Gastrocnemius medialis (tissue), 4 donors: ENCODE results near the gene DOCK11. TPM values are rescaled to one million over a fixed set of nuclear protein-coding genes. Genes with fewer than 3 reads are reported as not detected.
A peak's percentile ranks its signal among the peaks of the same experiment; 100 is the strongest.

ENCODE experiments used
- ATAC-seq, 2 donors: fragments of 150-250 bp; one replicate each; pipeline ENCODE4 v1.9.1; 2016
- DNase-seq, 2 donors: peaks; one replicate each; pipeline ENCODE4 v3.0.0-alpha.2; 2019
- H3K27ac ChIP-seq, 4 donors: fragments of 200-600 bp; sonication (generic); 1 replicate in 1 of 4; 2 replicates in 3 of 4; pipeline ENCODE4 v1.5.1; 2016 to 2018; ENCODE audit warnings: mild to moderate bottlenecking in 2 of 4, moderate library complexity in 1 of 4
- H3K27me3 ChIP-seq, 3 donors: fragments of 200-600 bp; sonication (generic) in 2 of 3; 1 replicate in 1 of 3; 2 replicates in 2 of 3; pipeline versions ENCODE4 v1.5.1 to v1.6.0; 2016 to 2019; ENCODE audit warnings: mild to moderate bottlenecking in 1 of 3, moderate library complexity in 1 of 3
- H3K36me3 ChIP-seq, 2 donors: fragments of 200-600 bp; sonication (generic) in 1 of 2; one replicate each; pipeline ENCODE4 v1.5.1; 2017 to 2018
- H3K4me1 ChIP-seq, 2 donors: fragments of 200-600 bp; sonication (generic) in 1 of 2; one replicate each; pipeline ENCODE4 v1.5.1; 2016 to 2017; ENCODE audit warnings: mild to moderate bottlenecking in 2 of 2
- H3K4me3 ChIP-seq, 4 donors: fragments of 200-600 bp; sonication (generic) in 3 of 4; 1 replicate in 1 of 4; 2 replicates in 3 of 4; pipeline ENCODE4 v1.5.1; 2016 to 2019; ENCODE audit warnings: mild to moderate bottlenecking in 2 of 4
- H3K9me3 ChIP-seq, 3 donors: fragments of 200-600 bp; sonication (generic) in 2 of 3; 1 replicate in 1 of 3; 2 replicates in 2 of 3; pipeline ENCODE4 v1.5.1; 2016 to 2019
- POLR2A ChIP-seq, 2 donors: fragments of 450-650 bp; IDR thresholded peaks; one replicate each; pipeline ENCODE4 v1.6.1; 2017; ENCODE audit warnings: antibody characterized with exemption in 2 of 2, mild to moderate bottlenecking in 2 of 2, moderate library complexity in 2 of 2
- in situ Hi-C, 4 donors: fragments of 200-750 bp; cut with MboI; loops; one replicate each; pipeline versions ENCODE4 v1.15.0 to v1.8.0; 2017; ENCODE audit warnings: low sequenced_read_pairs in 4 of 4
- intact Hi-C: fragments of 100-400 bp; cut with DNase I; formaldehyde crosslinking; loops from one replicate; pipeline ENCODE4 v1.15.1; 2023; ENCODE audit warnings: low total_unique reads
- total RNA-seq, 4 donors: library from RNA; depleted of rRNA; stranded (reverse); fragments of >200 nt; gene quantifications; one replicate each; pipeline versions ENCODE4 v1.1.0 to v1.2.3, GENCODE V29; 2016
- TF ChIP-seq, protein P1 (sequence below), 5 experiments: fragments of 450-650 bp in 3 of 5; fragments of 200-600 bp in 2 of 5; sonication (generic) in 2 of 5; IDR thresholded peaks in 4 of 5; conservative IDR thresholded peaks in 1 of 5; 1 replicate in 4 of 5; 2 replicates in 1 of 5; pipeline ENCODE4 v1.5.1; 2016 to 2019; ENCODE audit warnings: antibody characterized with exemption in 5 of 5, mild to moderate bottlenecking in 3 of 5, moderate library complexity in 3 of 5

Gene DOCK11
- total RNA-seq, 4 donors from 2014 or later = 2.3 to 5.7 (median 3.2) TPM

- Histone ChIP-seq H3K27me3 (no peaks in the 10 kb centered on the region), H3K4me1 (no peaks in the 10 kb centered on the region), H3K9me3 (no peaks in the 10 kb centered on the region), H3K36me3 (no peaks in the 10 kb centered on the region), H3K4me3 (no peak overlapping the region), H3K27ac (peak overlapping the region in 1 of 4 donors; percentile 27)
- intact Hi-C loops (no loop called here), in situ Hi-C loops (no loop called here)
- TF ChIP-seq, protein P1, sequence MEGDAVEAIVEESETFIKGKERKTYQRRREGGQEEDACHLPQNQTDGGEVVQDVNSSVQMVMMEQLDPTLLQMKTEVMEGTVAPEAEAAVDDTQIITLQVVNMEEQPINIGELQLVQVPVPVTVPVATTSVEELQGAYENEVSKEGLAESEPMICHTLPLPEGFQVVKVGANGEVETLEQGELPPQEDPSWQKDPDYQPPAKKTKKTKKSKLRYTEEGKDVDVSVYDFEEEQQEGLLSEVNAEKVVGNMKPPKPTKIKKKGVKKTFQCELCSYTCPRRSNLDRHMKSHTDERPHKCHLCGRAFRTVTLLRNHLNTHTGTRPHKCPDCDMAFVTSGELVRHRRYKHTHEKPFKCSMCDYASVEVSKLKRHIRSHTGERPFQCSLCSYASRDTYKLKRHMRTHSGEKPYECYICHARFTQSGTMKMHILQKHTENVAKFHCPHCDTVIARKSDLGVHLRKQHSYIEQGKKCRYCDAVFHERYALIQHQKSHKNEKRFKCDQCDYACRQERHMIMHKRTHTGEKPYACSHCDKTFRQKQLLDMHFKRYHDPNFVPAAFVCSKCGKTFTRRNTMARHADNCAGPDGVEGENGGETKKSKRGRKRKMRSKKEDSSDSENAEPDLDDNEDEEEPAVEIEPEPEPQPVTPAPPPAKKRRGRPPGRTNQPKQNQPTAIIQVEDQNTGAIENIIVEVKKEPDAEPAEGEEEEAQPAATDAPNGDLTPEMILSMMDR (IDR thresholded peaks at IDR 0.05 in 4 of 5, conservative IDR thresholded peaks at IDR 0.05 in 1 of 5) = no peak
- TF ChIP-seq POLR2A (IDR thresholded peaks at IDR 0.05) = no peak
- ATAC-seq (no peak), DNase-seq (no peak)
Observed at GRCh38 chrX:118508221-118508620, 12.6 kb downstream of the DOCK11 start.

DNA sequence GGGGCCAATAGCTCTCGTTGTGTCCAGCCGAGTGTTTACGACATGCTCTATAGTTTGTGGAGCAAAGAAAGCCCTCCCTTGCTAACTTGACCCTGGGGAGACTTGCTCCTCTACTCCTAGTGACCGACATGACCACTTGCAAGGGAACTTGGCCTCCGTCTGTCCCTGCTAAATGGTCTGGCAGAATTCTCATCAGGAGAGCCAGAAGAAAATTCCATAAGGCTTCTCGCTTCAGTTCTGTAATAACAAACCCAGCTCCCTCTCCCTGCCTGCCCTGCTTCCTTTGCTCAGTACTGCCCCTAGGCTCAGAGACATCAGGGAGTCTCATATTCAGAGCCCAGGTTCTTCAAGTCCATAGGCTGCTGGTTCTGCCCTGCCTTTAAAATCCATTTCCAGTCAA, 13.0 kb downstream of the DOCK11 start:
- intact Hi-C loops = no loop called here
- Histone ChIP-seq H3K4me3 (no peak overlapping the region), H3K9me3 (no peaks in the 10 kb centered on the region), H3K4me1 (no peaks in the 10 kb centered on the region), H3K27me3 (no peaks in the 10 kb centered on the region), H3K36me3 (no peaks in the 10 kb centered on the region), H3K27ac (peak overlapping the region in 3 of 4 donors; percentile 15 to 27 (median 24))
- DNase-seq (peak in 1 of 2 donors; percentile 13), ATAC-seq (no peak)
- TF ChIP-seq, protein P1 (IDR thresholded peaks at IDR 0.05 in 4 of 5, conservative IDR thresholded peaks at IDR 0.05 in 1 of 5) = no peak
- no peak for TF ChIP-seq POLR2A (IDR thresholded peaks at IDR 0.05)
- in situ Hi-C loops = no loop called here

GRCh38 chrX:118510111-118510510, 14.5 kb downstream of the DOCK11 start:
- no peaks in the 10 kb centered on the region for H3K9me3 ChIP-seq
- H3K36me3 ChIP-seq = no peaks in the 10 kb centered on the region
- no peak overlapping the region for H3K4me3 ChIP-seq
- intact Hi-C loops (no loop called here), in situ Hi-C loops (no loop called here)
- ATAC-seq = no peak
- no peak overlapping the region for H3K27ac ChIP-seq
- TF ChIP-seq POLR2A (IDR thresholded peaks at IDR 0.05) = no peak
- TF ChIP-seq, protein P1 (IDR thresholded peaks at IDR 0.05 in 4 of 5, conservative IDR thresholded peaks at IDR 0.05 in 1 of 5) = no peak
- peak in 1 of 2 donors; percentile 11 for DNase-seq
- H3K4me1 ChIP-seq = no peaks in the 10 kb centered on the region
- no peaks in the 10 kb centered on the region for H3K27me3 ChIP-seq

- H3K27me3 ChIP-seq = no peaks in the 10 kb centered on the region
- no peak overlapping the region for H3K4me3 ChIP-seq
- in situ Hi-C loops = no loop called here
- ATAC-seq = no peak
- no peaks in the 10 kb centered on the region for H3K9me3 ChIP-seq
- no peak for DNase-seq
- TF ChIP-seq, protein P1 (IDR thresholded peaks at IDR 0.05 in 4 of 5, conservative IDR thresholded peaks at IDR 0.05 in 1 of 5) = no peak
- no peak for TF ChIP-seq POLR2A (IDR thresholded peaks at IDR 0.05)
- no peaks in the 10 kb centered on the region for H3K36me3 ChIP-seq
- intact Hi-C loops = no loop called here
- no peaks in the 10 kb centered on the region for H3K4me1 ChIP-seq
- peak overlapping the region in 3 of 4 donors; percentile 4 to 41 (median 9) for H3K27ac ChIP-seq
Observed at GRCh38 chrX:118513120-118513898, 17.7 kb downstream of the DOCK11 start.
